Stimulated activated CD8-positive, alpha-beta memory T cell treated with anti-CD3 and anti-CD28 coated beads, Interleukin-15, amount 100 ng/mL, for 48 hours (primary cell): ENCODE data around the gene BSND.
A peak's percentile ranks its signal among the peaks of the same experiment; 100 is the strongest.

ENCODE experiments used
- DNase-seq, 2 donors: peaks; one replicate each; pipeline ENCODE4 v3.0.0-alpha.2; 2020; ENCODE audit warnings: low read depth in 2 of 2

Gene BSND

GRCh38 chr1:54991939-54992338, 6.8 kb upstream of the BSND start:
- no peak for DNase-seq

GRCh38 chr1:54993140-54993539, 5.6 kb upstream of the BSND start:
- DNase-seq: no peak

GRCh38 chr1:54994355-54994990, 4.3 kb upstream of the BSND start:
- no peak for DNase-seq

- DNase-seq: no peak
These were observed 3.5 kb upstream of the BSND start for GRCh38 chr1:54995013-54995760.

GRCh38 chr1:54995835-54996234, 2.9 kb upstream of the BSND start:
- DNase-seq: peak in 1 of 2 donors; percentile 11

GRCh38 chr1:54996359-54996868, 2.3 kb upstream of the BSND start:
- peak; percentile 62 to 73 for DNase-seq

GRCh38 chr1:54996869-54997710, 1.6 kb upstream of the BSND start:
- no peak for DNase-seq

- DNase-seq: no peak
These were observed 1.1 kb upstream of the BSND start for GRCh38 chr1:54997711-54997986.

- DNase-seq: no peak
These were observed 633 bp upstream of the BSND start for GRCh38 chr1:54998100-54998499.

GRCh38 chr1:55000110-55001085, 1.7 kb downstream of the BSND start:
- DNase-seq: no peak

GRCh38 chr1:55001311-55001710, 2.6 kb downstream of the BSND start:
- DNase-seq: no peak

- DNase-seq: no peak
These were observed 4.0 kb downstream of the BSND start for GRCh38 chr1:55002686-55003085.

- DNase-seq: no peak
These were observed 6.8 kb downstream of the BSND start for GRCh38 chr1:55005351-55006140.

- DNase-seq: no peak
These were observed 8.2 kb downstream of the BSND start for GRCh38 chr1:55006931-55007330.

GRCh38 chr1:55007625-55008024, 8.9 kb downstream of the BSND start:
- no peak for DNase-seq

GRCh38 chr1:55010194-55010886, 11.6 kb downstream of the BSND start:
- no peak for DNase-seq

- no peak for DNase-seq
These were observed 12.1 kb downstream of the BSND start for GRCh38 chr1:55010887-55011217.

GRCh38 chr1:55012661-55013060, 13.9 kb downstream of the BSND start:
- DNase-seq: no peak

GRCh38 chr1:55015123-55015522, 16.4 kb downstream of the BSND start:
- no peak for DNase-seq
